Liver (tissue), 3 donors: ENCODE measurements around the gene SYNPO2.

ENCODE experiments used
- EGR1 ChIP-seq, 2 donors: IDR thresholded peaks; 2 replicates each; pipeline ENCODE4 v1.6.1; 2016 to 2018; ENCODE audit warnings: antibody characterized with exemption in 2 of 2, low read depth in 2 of 2
- JUND ChIP-seq, 2 donors: IDR thresholded peaks; 2 replicates each; pipeline ENCODE4 v1.6.1; 2016; ENCODE audit warnings: antibody characterized with exemption in 2 of 2
- RAD21 ChIP-seq, 2 donors: IDR thresholded peaks; 2 replicates each; pipeline ENCODE4 v1.6.1; 2016; ENCODE audit warnings: antibody characterized with exemption in 2 of 2, mild to moderate bottlenecking in 2 of 2
- RXRA ChIP-seq, 2 donors: IDR thresholded peaks; 2 replicates each; pipeline ENCODE4 v1.6.1; 2017 to 2018; ENCODE audit warnings: antibody characterized with exemption in 2 of 2, mild to moderate bottlenecking in 1 of 2
- TAF1 ChIP-seq: conservative IDR thresholded peaks from 2 replicates; pipeline ENCODE4 v1.6.1; 2016; ENCODE audit warnings: antibody characterized with exemption, mild to moderate bottlenecking
- TF ChIP-seq, protein P1 (sequence below): fragments of 150-350 bp; IDR thresholded peaks from 2 replicates; pipeline ENCODE4 v1.5.1; 2017; ENCODE audit warnings: improper control_type of control experiment, low read depth, low read length; ENCODE audit not compliant: missing input control
- TF ChIP-seq, protein P2 (sequence below): IDR thresholded peaks from 2 replicates; pipeline ENCODE4 v1.6.1; 2016; ENCODE audit warnings: antibody characterized with exemption, mild to moderate bottlenecking
- TF ChIP-seq, protein P3 (sequence below): IDR thresholded peaks from 2 replicates; pipeline ENCODE4 v1.6.1; 2016; ENCODE audit warnings: antibody characterized with exemption
- donor health status: healthy.
- donor health status: healthy.

DNA sequence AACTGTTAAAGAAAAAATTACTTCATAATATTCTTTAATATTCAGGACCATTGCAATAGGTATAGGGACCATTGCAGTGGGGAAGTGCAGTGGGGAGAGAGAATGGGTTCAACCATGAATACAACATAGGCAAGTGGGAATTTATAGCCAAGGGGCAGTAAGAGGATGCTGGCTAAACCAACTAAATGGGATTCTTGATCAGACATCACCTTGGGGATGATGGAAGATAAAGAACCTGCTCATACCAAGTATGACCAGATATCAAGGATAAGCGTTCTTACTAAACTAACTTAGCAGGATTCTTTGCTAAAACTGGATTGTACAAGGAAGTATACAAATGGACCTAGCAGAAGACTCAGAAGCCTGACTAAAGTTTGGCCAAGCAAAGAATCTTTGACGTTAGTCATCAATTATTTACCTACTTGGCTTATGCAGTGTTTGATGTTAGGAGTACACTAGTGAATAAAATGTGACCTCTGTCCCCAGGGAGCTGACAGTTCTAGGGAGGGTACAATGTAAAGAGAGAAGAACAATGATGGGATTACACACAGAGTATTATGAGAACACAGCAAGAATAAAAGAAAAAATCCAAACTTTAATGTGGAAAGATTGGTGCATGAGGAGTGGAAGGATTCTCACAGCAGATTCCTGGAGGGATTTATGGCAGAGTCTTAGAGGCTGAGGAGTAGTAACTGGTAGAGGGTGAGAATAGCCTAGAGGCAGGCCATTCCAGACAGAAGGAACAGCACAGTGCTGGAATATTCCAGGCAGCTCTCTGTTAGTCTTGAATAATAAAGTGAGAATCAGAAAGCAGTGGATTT is 192.3 kb downstream of the SYNPO2 start:
- TF ChIP-seq, protein P1, sequence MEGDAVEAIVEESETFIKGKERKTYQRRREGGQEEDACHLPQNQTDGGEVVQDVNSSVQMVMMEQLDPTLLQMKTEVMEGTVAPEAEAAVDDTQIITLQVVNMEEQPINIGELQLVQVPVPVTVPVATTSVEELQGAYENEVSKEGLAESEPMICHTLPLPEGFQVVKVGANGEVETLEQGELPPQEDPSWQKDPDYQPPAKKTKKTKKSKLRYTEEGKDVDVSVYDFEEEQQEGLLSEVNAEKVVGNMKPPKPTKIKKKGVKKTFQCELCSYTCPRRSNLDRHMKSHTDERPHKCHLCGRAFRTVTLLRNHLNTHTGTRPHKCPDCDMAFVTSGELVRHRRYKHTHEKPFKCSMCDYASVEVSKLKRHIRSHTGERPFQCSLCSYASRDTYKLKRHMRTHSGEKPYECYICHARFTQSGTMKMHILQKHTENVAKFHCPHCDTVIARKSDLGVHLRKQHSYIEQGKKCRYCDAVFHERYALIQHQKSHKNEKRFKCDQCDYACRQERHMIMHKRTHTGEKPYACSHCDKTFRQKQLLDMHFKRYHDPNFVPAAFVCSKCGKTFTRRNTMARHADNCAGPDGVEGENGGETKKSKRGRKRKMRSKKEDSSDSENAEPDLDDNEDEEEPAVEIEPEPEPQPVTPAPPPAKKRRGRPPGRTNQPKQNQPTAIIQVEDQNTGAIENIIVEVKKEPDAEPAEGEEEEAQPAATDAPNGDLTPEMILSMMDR, result no peak
- TF ChIP-seq TAF1 (no peak), JUND (IDR thresholded peaks at IDR 0.05) (peak; percentile 26 to 53), EGR1 (IDR thresholded peaks at IDR 0.05; ENCODE audit: low read depth in 2 of 2) (no peak), RAD21 (IDR thresholded peaks at IDR 0.05) (no peak), RXRA (IDR thresholded peaks at IDR 0.05) (peak; percentile 12 to 27)
- TF ChIP-seq, protein P2, sequence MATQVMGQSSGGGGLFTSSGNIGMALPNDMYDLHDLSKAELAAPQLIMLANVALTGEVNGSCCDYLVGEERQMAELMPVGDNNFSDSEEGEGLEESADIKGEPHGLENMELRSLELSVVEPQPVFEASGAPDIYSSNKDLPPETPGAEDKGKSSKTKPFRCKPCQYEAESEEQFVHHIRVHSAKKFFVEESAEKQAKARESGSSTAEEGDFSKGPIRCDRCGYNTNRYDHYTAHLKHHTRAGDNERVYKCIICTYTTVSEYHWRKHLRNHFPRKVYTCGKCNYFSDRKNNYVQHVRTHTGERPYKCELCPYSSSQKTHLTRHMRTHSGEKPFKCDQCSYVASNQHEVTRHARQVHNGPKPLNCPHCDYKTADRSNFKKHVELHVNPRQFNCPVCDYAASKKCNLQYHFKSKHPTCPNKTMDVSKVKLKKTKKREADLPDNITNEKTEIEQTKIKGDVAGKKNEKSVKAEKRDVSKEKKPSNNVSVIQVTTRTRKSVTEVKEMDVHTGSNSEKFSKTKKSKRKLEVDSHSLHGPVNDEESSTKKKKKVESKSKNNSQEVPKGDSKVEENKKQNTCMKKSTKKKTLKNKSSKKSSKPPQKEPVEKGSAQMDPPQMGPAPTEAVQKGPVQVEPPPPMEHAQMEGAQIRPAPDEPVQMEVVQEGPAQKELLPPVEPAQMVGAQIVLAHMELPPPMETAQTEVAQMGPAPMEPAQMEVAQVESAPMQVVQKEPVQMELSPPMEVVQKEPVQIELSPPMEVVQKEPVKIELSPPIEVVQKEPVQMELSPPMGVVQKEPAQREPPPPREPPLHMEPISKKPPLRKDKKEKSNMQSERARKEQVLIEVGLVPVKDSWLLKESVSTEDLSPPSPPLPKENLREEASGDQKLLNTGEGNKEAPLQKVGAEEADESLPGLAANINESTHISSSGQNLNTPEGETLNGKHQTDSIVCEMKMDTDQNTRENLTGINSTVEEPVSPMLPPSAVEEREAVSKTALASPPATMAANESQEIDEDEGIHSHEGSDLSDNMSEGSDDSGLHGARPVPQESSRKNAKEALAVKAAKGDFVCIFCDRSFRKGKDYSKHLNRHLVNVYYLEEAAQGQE, result no peak
- TF ChIP-seq, protein P3, sequence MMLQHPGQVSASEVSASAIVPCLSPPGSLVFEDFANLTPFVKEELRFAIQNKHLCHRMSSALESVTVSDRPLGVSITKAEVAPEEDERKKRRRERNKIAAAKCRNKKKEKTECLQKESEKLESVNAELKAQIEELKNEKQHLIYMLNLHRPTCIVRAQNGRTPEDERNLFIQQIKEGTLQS, result no peak
